Activated CD4-positive, alpha-beta memory T cell treated with anti-CD3 and anti-CD28 coated beads for 36 hours (primary cell): Measurements from ENCODE around the gene KCNH3. TPM values are rescaled to one million over a fixed set of nuclear protein-coding genes. Genes with fewer than 3 reads are reported as not detected.
"Not testable (repeated sequence)": the region's sequence is repeated elsewhere in the genome, so short reads cannot be mapped to it uniquely, and the experiment has no call there.

Source experiments
- CTCF ChIA-PET: fragments of 350-600 bp; sonication (Branson Sonifier 250); formaldehyde crosslinking; loops from one replicate; lab custom pipeline; 2021; ENCODE audit warnings: antibody characterized with exemption, inconsistent platforms; lab: Charles Lee
- POLR2A ChIA-PET: fragments of 350-600 bp; sonication (Branson Sonifier 250); formaldehyde crosslinking; loops from one replicate; lab custom pipeline; 2021; ENCODE audit warnings: antibody characterized with exemption; lab: Charles Lee
- DNase-seq: peaks from one replicate; pipeline ENCODE4 v3.0.0-alpha.2; 2020
- H3K27ac Mint-ChIP-seq: one replicate; pipeline ENCODE4 v1.8.0; 2021; ENCODE audit warnings: mixed read lengths
- H3K27me3 Mint-ChIP-seq: one replicate; pipeline ENCODE4 v1.8.0; 2021; ENCODE audit warnings: mixed read lengths
- H3K36me3 Mint-ChIP-seq: one replicate; pipeline ENCODE4 v1.8.0; 2021; ENCODE audit warnings: mixed read lengths
- H3K4me1 Mint-ChIP-seq: one replicate; pipeline ENCODE4 v1.8.0; 2021; ENCODE audit warnings: low read depth, mixed read lengths
- H3K4me3 Mint-ChIP-seq: one replicate; pipeline ENCODE4 v1.8.0; 2021; ENCODE audit warnings: mild to moderate bottlenecking, mixed read lengths
- H3K9me3 Mint-ChIP-seq: one replicate; pipeline ENCODE4 v1.8.0; 2021; ENCODE audit warnings: mixed read lengths
- intact Hi-C: fragments of 100-400 bp; cut with micrococcal nuclease; formaldehyde crosslinking; loops from one replicate; pipeline ENCODE4 v1.15.1; 2023
- total RNA-seq, 2 experiments: library from RNA; stranded (reverse); gene quantifications; one replicate each; pipeline ENCODE4 v1.2.3, GENCODE V29; 2021

Gene KCNH3
- total RNA-seq, 2 experiments from 2014 or later, result 1.2 to 1.3 TPM

GRCh38 chr12:49605539-49605938 is 66.7 kb downstream of the KCNH3 start, which contains the start of gene FAM186B:
FAM186B (minus strand) TSS chr12:49605639; CDS start chr12:49605477, 162 bp downstream.
- intact Hi-C loops, DNase-seq, H3K9me3 Mint-ChIP-seq, H3K4me1 Mint-ChIP-seq, H3K36me3 Mint-ChIP-seq, POLR2A ChIA-PET, H3K4me3 Mint-ChIP-seq, H3K27ac Mint-ChIP-seq, H3K27me3 Mint-ChIP-seq: not testable (repeated sequence)
- CTCF ChIA-PET, result interaction anchor here (1.0 to 1.3 kb wide), 2 partner anchors 18 to 93 kb away, joined by 3 read pairs; partner anchors contain the start of gene PRPF40B

Other genes with a start within 250 kb of the KCNH3 start
- not detected for gene PRPH, start 243.9 kb upstream of the KCNH3 start, total RNA-seq
- gene TROAP, start 215.8 kb upstream of the KCNH3 start, total RNA-seq, result 10 to 100 TPM; 57.7 to 64.9 TPM
- gene C1QL4, start 201.8 kb upstream of the KCNH3 start, total RNA-seq, result not detected
- under 1 TPM in 1 of 2 experiments, not detected in 1; 0.10 TPM for gene DNAJC22, start 192.1 kb upstream of the KCNH3 start, total RNA-seq
- 10 to 100 TPM in 1 of 2 experiments, 1 to 10 TPM in 1; 9.7 to 12.9 TPM for gene SPATS2, start 171.6 kb upstream of the KCNH3 start, total RNA-seq
- gene MCRS1, start 29.1 kb downstream of the KCNH3 start, total RNA-seq, result 10 to 100 TPM; 52.3 to 56.8 TPM
- gene FAM186B, start 66.6 kb downstream of the KCNH3 start, total RNA-seq, result not detected
- 1 to 10 TPM; 6.2 to 8.9 TPM for gene PRPF40B, start 84.5 kb downstream of the KCNH3 start, total RNA-seq
- 10 to 100 TPM; 31.2 to 31.9 TPM for gene FMNL3, start 168.4 kb downstream of the KCNH3 start, total RNA-seq
- 100 to 1,000 TPM; 481 to 486 TPM for gene TMBIM6, start 202.5 kb downstream of the KCNH3 start, total RNA-seq